Epithelial cell of esophagus (primary cell): ENCODE data around the gene INPP5A.

ENCODE experiments used
- DNase-seq: peaks from one replicate; pipeline ENCODE4 v3.0.0; 2010; ENCODE audit warnings: low read depth
- H3K4me3 ChIP-seq: 2 replicates; pipeline ENCODE4 v1.5.1; 2011; ENCODE audit warnings: mild to moderate bottlenecking, low read length, control low read depth
- CTCF ChIP-seq: IDR thresholded peaks from 2 replicates; pipeline ENCODE4 v1.5.1; 2011; ENCODE audit warnings: low read depth, mild to moderate bottlenecking, low read length, control low read depth, inconsistent platforms; ENCODE audit not compliant: insufficient read depth; ENCODE audit errors: missing control alignments

Gene INPP5A

GRCh38 chr10:132663666-132664365, 126.2 kb downstream of the INPP5A start:
- no peak for TF ChIP-seq CTCF
- no peak overlapping the region for H3K4me3 ChIP-seq
- peak; percentile 69 for DNase-seq

GRCh38 chr10:132664407-132664806, 126.8 kb downstream of the INPP5A start:
- no peak overlapping the region for H3K4me3 ChIP-seq
- no peak for TF ChIP-seq CTCF
- DNase-seq: peak; percentile 46

- TF ChIP-seq CTCF: no peak
Observed at GRCh38 chr10:132664883-132665282, 127.3 kb downstream of the INPP5A start.

GRCh38 chr10:132665946-132666704, 128.5 kb downstream of the INPP5A start:
- H3K4me3 ChIP-seq: no peak overlapping the region
- no peak for TF ChIP-seq CTCF
- peak; percentile 92 for DNase-seq

More at GRCh38 chr10:132664883-132665282, 127.3 kb downstream of the INPP5A start:
- no peak for DNase-seq
- no peak overlapping the region for H3K4me3 ChIP-seq

- no peak for DNase-seq
- no peak overlapping the region for H3K4me3 ChIP-seq
- no peak for TF ChIP-seq CTCF
Observed at GRCh38 chr10:132666705-132667341, 129.2 kb downstream of the INPP5A start.

- DNase-seq: peak; percentile 61
- no peak for TF ChIP-seq CTCF
- H3K4me3 ChIP-seq: no peak overlapping the region
Observed at GRCh38 chr10:132667342-132668047, 129.9 kb downstream of the INPP5A start.
